A673 (cell line): ENCODE measurements around the gene TMTC2. TPM values are rescaled to one million over a fixed set of nuclear protein-coding genes. Genes with fewer than 3 reads are reported as not detected.

Experiments
- BruUV-seq: library from RNA; stranded (reverse); fragments of 400-500 nt; replicated peaks from 2 replicates; lab custom pipeline; 2021; lab: Mats Ljungman, UMichigan
- CTCF ChIA-PET: fragments of 300-600 bp; sonication (Branson Sonifier 250); formaldehyde crosslinking; loops from one replicate; lab custom pipeline; 2022; ENCODE audit warnings: antibody characterized with exemption; lab: Charles Lee
- POLR2A ChIA-PET: fragments of 300-600 bp; sonication (Branson Sonifier 250); formaldehyde crosslinking; loops from one replicate; lab custom pipeline; 2022; ENCODE audit warnings: antibody characterized with exemption; ENCODE audit not compliant: low non-redundant PET; lab: Charles Lee
- DNase-seq: peaks from one replicate; pipeline ENCODE4 v3.0.0-alpha.2; 2015; ENCODE audit warnings: low spot score
- H3K27ac ChIP-seq: fragments of 200-600 bp; sonication (generic); 2 replicates; pipeline ENCODE4 v1.5.1; 2016; ENCODE audit warnings: mixed run types, low read depth, mild to moderate bottlenecking, mixed read lengths, antibody characterized with exemption, low read length; ENCODE audit not compliant: poor library complexity, severe bottlenecking
- H3K27me3 ChIP-seq: fragments of 200-600 bp; sonication (generic); replicated peaks from 2 replicates; pipeline ENCODE4 v1.6.1; 2017; ENCODE audit warnings: mixed run types, low read depth, mild to moderate bottlenecking, mixed read lengths, antibody characterized with exemption, low read length; ENCODE audit not compliant: insufficient read depth, poor library complexity
- H3K36me3 ChIP-seq: fragments of 200-600 bp; sonication (generic); 2 replicates; pipeline ENCODE4 v1.6.1; 2016; ENCODE audit warnings: mixed run types, mild to moderate bottlenecking, mixed read lengths, antibody characterized with exemption, low read length; ENCODE audit not compliant: insufficient read depth, poor library complexity, severe bottlenecking
- H3K4me1 ChIP-seq: fragments of 200-600 bp; sonication (generic); 2 replicates; pipeline ENCODE4 v1.6.1; 2017; ENCODE audit warnings: mixed run types, mild to moderate bottlenecking, mixed read lengths, antibody characterized with exemption, low read length; ENCODE audit not compliant: insufficient read depth, poor library complexity, severe bottlenecking
- H3K4me3 ChIP-seq: fragments of 200-600 bp; sonication (generic); 2 replicates; pipeline ENCODE4 v1.5.1; 2016; ENCODE audit warnings: low read depth, mixed run types, mild to moderate bottlenecking, mixed read lengths, low read length; ENCODE audit not compliant: poor library complexity, severe bottlenecking
- H3K9me3 ChIP-seq: fragments of 200-600 bp; sonication (generic); 2 replicates; pipeline ENCODE4 v1.6.1; 2016; ENCODE audit warnings: mixed run types, low read depth, mild to moderate bottlenecking, mixed read lengths, antibody characterized with exemption, low read length; ENCODE audit not compliant: poor library complexity, severe bottlenecking
- EZH2 ChIP-seq: fragments of 200-600 bp; sonication (generic); IDR thresholded peaks from 2 replicates; pipeline ENCODE4 v1.6.1; 2017; ENCODE audit warnings: borderline replicate concordance, low read depth, mild to moderate bottlenecking, mixed read lengths, antibody characterized with exemption, low read length; ENCODE audit not compliant: poor library complexity, severe bottlenecking
- intact Hi-C: fragments of 100-400 bp; cut with micrococcal nuclease; formaldehyde crosslinking; loops from one replicate; pipeline ENCODE4 v1.10.0; 2022; ENCODE audit not compliant: unreplicated experiment
- total RNA-seq: library from RNA; stranded (reverse); gene quantifications from 2 replicates; pipeline ENCODE4 v1.2.3, GENCODE V29; 2021
- TF ChIP-seq, protein P1 (sequence below): fragments of 300-800, 200-600 bp; sonication (generic); conservative IDR thresholded peaks from 2 replicates; pipeline ENCODE4 v1.5.1; 2017; ENCODE audit warnings: low read depth, mild to moderate bottlenecking, antibody characterized with exemption, low read length, moderate library complexity, mixed read lengths

TMTC2 gene
- total RNA-seq, 1 experiment from 2014 or later, result 3.3 TPM

DNA sequence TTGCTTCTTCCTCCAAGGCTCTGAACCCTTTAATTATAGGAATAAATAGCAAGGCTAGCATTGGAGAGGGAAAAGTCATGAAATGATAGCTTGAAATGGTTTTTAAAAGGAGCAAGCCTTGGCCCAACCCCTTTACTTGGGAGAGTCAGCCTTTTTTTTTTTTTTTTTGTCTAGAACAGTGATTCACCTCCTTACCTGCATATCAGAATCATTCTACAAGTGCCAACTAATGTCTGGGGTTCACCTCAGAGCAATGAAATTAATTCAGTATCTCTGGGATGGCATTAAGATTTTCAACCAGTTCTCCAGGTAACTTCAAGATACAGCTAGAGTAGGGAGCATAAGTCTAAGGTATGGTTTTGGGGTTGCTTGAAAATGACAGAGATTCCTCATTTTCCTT, 41.3 kb upstream of the TMTC2 start:
- POLR2A ChIA-PET, result no interaction called here
- no peak overlapping the region for H3K4me3 ChIP-seq
- DNase-seq, result no peak
- TF ChIP-seq EZH2, result no peak
- TF ChIP-seq, protein P1, sequence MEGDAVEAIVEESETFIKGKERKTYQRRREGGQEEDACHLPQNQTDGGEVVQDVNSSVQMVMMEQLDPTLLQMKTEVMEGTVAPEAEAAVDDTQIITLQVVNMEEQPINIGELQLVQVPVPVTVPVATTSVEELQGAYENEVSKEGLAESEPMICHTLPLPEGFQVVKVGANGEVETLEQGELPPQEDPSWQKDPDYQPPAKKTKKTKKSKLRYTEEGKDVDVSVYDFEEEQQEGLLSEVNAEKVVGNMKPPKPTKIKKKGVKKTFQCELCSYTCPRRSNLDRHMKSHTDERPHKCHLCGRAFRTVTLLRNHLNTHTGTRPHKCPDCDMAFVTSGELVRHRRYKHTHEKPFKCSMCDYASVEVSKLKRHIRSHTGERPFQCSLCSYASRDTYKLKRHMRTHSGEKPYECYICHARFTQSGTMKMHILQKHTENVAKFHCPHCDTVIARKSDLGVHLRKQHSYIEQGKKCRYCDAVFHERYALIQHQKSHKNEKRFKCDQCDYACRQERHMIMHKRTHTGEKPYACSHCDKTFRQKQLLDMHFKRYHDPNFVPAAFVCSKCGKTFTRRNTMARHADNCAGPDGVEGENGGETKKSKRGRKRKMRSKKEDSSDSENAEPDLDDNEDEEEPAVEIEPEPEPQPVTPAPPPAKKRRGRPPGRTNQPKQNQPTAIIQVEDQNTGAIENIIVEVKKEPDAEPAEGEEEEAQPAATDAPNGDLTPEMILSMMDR, result no peak
- peaks cover 2% of the 10 kb centered on the region for H3K4me1 ChIP-seq
- no peak overlapping the region for H3K27ac ChIP-seq
- BruUV-seq, result no TSS peak
- H3K9me3 ChIP-seq, result no peaks in the 10 kb centered on the region
- H3K36me3 ChIP-seq, result no peaks in the 10 kb centered on the region
- H3K27me3 ChIP-seq, result no peaks in the 10 kb centered on the region
- intact Hi-C loops, result no loop called here
- CTCF ChIA-PET, result no interaction called here

DNA sequence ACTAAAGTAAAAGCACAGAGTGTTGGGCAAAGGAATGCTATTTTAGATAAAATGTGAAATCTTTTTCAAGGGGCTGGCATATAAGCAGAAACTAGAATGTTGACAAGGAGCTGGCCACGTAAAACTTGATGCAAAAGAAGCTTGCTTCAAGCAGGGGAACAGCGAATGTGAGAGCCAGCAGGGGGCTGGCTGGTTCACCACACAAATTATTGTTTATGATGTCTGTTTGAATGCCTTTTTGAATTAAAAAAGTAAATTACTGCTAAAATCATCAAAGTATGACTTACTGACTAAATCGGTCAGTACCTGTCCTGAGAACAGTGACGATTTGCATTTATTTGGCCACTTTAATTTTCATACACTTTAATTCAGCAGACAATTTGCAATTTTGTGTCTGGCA, 38.9 kb upstream of the TMTC2 start:
- Histone ChIP-seq H3K36me3 (no peaks in the 10 kb centered on the region), H3K4me1 (peaks cover 8% of the 10 kb centered on the region), H3K9me3 (no peaks in the 10 kb centered on the region), H3K27me3 (no peaks in the 10 kb centered on the region), H3K27ac (no peak overlapping the region), H3K4me3 (no peak overlapping the region)
- ChIA-PET CTCF (no interaction called here), POLR2A (no interaction called here)
- no peak for DNase-seq
- no TSS peak for BruUV-seq
- intact Hi-C loops, result no loop called here
- TF ChIP-seq, protein P1, result no peak
- TF ChIP-seq EZH2, result no peak

DNA sequence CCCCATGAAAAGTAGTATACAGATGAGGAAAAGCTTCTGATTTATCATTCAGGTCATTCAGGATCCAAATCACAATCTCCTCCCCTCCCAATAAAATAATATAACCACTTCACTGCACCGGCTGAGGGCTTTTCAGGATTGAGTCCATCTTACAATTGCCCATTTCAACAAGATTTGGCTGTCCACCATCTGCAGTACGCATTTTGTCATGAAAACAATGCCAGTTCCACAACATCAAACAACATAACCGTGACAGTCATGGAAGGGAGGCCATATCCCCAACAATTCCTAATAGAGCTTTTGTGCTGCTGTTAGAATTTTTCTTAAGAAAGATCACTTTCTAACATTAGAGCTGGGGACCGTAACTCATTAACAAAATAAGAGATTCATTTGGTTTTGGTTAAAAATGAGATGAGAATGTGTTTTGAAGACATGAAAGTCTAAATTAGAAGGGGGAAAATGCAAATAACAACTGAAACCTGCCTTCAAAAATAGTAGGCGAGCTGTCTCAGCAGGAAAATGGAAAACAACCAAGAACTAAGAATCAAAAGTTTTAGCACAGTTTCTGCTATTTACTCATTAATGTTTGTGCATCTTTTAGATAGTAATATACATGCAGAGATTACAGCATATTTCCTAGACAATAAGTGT, 38.3 kb upstream of the TMTC2 start:
- no TSS peak for BruUV-seq
- POLR2A ChIA-PET, result no interaction called here
- no peak for DNase-seq
- H3K4me3 ChIP-seq, result no peak overlapping the region
- H3K9me3 ChIP-seq, result no peaks in the 10 kb centered on the region
- intact Hi-C loops, result no loop called here
- H3K4me1 ChIP-seq, result peaks cover 8% of the 10 kb centered on the region
- no peaks in the 10 kb centered on the region for H3K27me3 ChIP-seq
- TF ChIP-seq EZH2, result no peak
- TF ChIP-seq, protein P1, result no peak
- no peak overlapping the region for H3K27ac ChIP-seq
- CTCF ChIA-PET, result no interaction called here
- no peaks in the 10 kb centered on the region for H3K36me3 ChIP-seq
